HG02678 (cell line): ENCODE measurements around the gene PDSS2.

Experiments used
- ATAC-seq: cut with Tn5 transposase; IDR thresholded peaks from one replicate; pipeline ENCODE4 v1.9.1; 2021; ENCODE audit warnings: mild to moderate bottlenecking, moderate library complexity; ENCODE audit not compliant: unreplicated experiment

Gene PDSS2

GRCh38 chr6:107103082-107103481 lies 356.3 kb downstream of the PDSS2 start:
- no peak for ATAC-seq
